HepG2 (cell line): ENCODE data around the gene RAP1A. TPM values are rescaled to one million over a fixed set of nuclear protein-coding genes. Genes with fewer than 3 reads are reported as not detected.

Experiments
- CBX2 ChIP-seq, 2 experiments: fragments of 200-600 bp in 1 of 2; sonication (generic); formaldehyde crosslinking in 1 of 2; IDR thresholded peaks; 2 replicates each; pipeline versions ENCODE4 v1.7.0 to v1.8.1; 2018 to 2022; ENCODE audit warnings: low read depth in 2 of 2, low read length in 1 of 2, mild to moderate bottlenecking in 1 of 2, missing genetic modification reagents in 1 of 2
- EZH2 ChIP-seq: conservative IDR thresholded peaks from 2 replicates; pipeline ENCODE4 v1.6.1; 2012; ENCODE audit warnings: mild to moderate bottlenecking, low read depth, low read length, moderate library complexity
- FOXP1 ChIP-seq, 2 experiments: fragments of 450-650 bp in 1 of 2; IDR thresholded peaks; 2 replicates each; pipeline ENCODE4 v1.6.1; 2017 to 2018; ENCODE audit warnings: antibody characterized with exemption in 1 of 2
- MLLT10 ChIP-seq: sonication (generic); formaldehyde crosslinking; IDR thresholded peaks from 2 replicates; pipeline ENCODE4 v1.4.0; 2020; ENCODE audit warnings: missing genetic modification reagents
- POLR2AphosphoS5 ChIP-seq: IDR thresholded peaks from 2 replicates; pipeline ENCODE4 v1.6.1; 2012; ENCODE audit warnings: low read depth, low read length
- RFX5 ChIP-seq: IDR thresholded peaks from 2 replicates; pipeline ENCODE4 v1.6.1; 2011; ENCODE audit warnings: low read depth, low read length, improper control_type of control experiment
- SSRP1 ChIP-seq: IDR thresholded peaks from 2 replicates; pipeline ENCODE4 v1.6.1; 2016; ENCODE audit warnings: control low read depth
- TGIF2 ChIP-seq: IDR thresholded peaks from 2 replicates; pipeline ENCODE4 v1.6.1; 2016; ENCODE audit warnings: control low read depth, missing compliant biosample characterization
- ZNF3 ChIP-seq: IDR thresholded peaks from 2 replicates; pipeline ENCODE4 v1.7.0; 2017; ENCODE audit warnings: inconsistent platforms
- ZNF337 ChIP-seq: sonication (generic); formaldehyde crosslinking; IDR thresholded peaks from 2 replicates; pipeline ENCODE4 v1.5.1; 2020; ENCODE audit warnings: missing genetic modification reagents, low read depth, mild to moderate bottlenecking, borderline replicate concordance
- polyA plus RNA-seq, 8 experiments: library from polyadenylated mRNA; depleted of rRNA in 3 of 8; stranded (reverse) in 7 of 8; unstranded in 1 of 8; fragments of >200 nt; fragmentation: Illumina TruSeq in 4 of 8; extraction: Trizol in 4 of 8; gene quantifications; 2 replicates each; pipeline versions ENCODE4 v1.2.1 to v1.2.3, GENCODE V29; 2011 to 2016; ENCODE audit warnings: low read depth in 4 of 8, missing spikeins in 1 of 8, mixed read lengths in 1 of 8; ENCODE audit not compliant: insufficient read depth in 1 of 8
- total RNA-seq, 5 experiments: library from RNA; depleted of rRNA; stranded (reverse); fragments of >200 nt; fragmentation: Illumina TruSeq; extraction: Trizol; gene quantifications; 2 replicates each; pipeline ENCODE4 v1.2.3, GENCODE V29; 2016; ENCODE audit warnings: low read depth in 1 of 5
- TF ChIP-seq, protein P1 (sequence below): sonication (generic); formaldehyde crosslinking; IDR thresholded peaks from 2 replicates; pipeline ENCODE4 v1.4.0; 2020; ENCODE audit warnings: low read depth, missing genetic modification reagents
- TF ChIP-seq, protein P2 (sequence below): sonication (generic); formaldehyde crosslinking; IDR thresholded peaks from 2 replicates; pipeline ENCODE4 v1.5.0; 2020; ENCODE audit warnings: missing genetic modification reagents
- TF ChIP-seq, protein P3 (sequence below): sonication (generic); formaldehyde crosslinking; IDR thresholded peaks from one replicate; pipeline ENCODE4 v1.5.1; 2020; ENCODE audit warnings: mild to moderate bottlenecking, missing genetic modification reagents; ENCODE audit errors: not compliant biosample characterization
- TF ChIP-seq, protein P4 (sequence below): IDR thresholded peaks from 2 replicates; pipeline ENCODE4 v1.6.1; 2012; ENCODE audit warnings: inconsistent platforms
- TF ChIP-seq, protein P5 (sequence below): sonication (generic); formaldehyde crosslinking; IDR thresholded peaks from 2 replicates; pipeline ENCODE4 v1.5.0; 2020; ENCODE audit warnings: mild to moderate bottlenecking, low read depth, missing genetic modification reagents, borderline replicate concordance

RAP1A gene
- total and polyA plus RNA-seq, 2 of the 13 experiments (the other 11 are each of a cell fraction or from before 2014, with no cell fraction given) = 19.0 to 20.7 TPM

DNA sequence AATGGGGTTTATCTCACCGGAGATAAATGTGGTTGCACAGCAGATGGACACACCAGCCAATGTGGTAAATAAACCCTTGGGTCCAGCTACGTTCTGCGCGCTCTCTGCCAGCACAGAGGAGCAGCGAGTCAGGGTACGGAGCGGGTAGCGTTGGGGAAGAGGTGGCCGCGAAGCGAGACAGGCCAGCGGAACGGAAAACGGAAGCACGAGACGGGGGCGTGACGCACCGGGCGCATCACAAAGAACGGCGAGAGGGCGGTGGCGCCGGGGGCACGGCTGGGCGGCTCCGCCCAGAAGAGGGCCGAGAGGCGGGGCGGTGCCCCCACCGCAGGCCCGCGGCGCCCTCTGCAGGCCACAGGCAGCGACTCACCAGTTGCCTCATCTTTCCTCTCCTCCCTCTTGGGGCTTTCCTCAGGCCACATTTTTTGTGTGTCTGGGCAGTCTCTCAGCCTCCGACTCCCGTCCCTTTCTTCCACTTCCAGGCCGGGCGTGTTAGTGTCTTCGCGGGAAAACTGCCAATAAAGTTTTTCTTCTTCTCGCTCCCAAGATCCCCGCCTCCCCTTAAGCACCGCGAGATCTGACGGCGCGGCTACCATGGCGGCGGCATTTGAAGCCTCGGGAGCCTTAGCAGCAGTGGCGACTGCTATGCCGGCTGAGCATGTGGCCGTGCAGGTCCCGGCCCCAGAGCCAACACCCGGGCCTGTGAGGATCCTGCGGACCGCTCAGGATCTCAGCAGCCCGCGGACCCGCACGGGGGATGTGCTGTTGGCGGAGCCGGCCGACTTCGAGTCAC is 135.9 kb downstream of the RAP1A start, which contains the start of gene DDX20 (continued):
- TF ChIP-seq EZH2 (no peak), ZNF3 (no peak), SSRP1 (CRISPR knock-in tag) (no peak), POLR2AphosphoS5 (peak; percentile 54), TGIF2 (CRISPR knock-in tag) (peak; percentile 70; the same call in 1 of the 2 replicates), RFX5 (no peak), FOXP1 (IDR thresholded peaks at IDR 0.05) (no peak), FOXP1 (CRISPR knock-in tag; IDR thresholded peaks at IDR 0.05) (no peak), MLLT10 (CRISPR knock-in tag) (no peak), CBX2 (IDR thresholded peaks at IDR 0.05; ENCODE audit: low read depth, low read length) (no peak), CBX2 (CRISPR knock-in tag; IDR thresholded peaks at IDR 0.05; ENCODE audit: low read depth) (no peak), ZNF337 (no peak)
- TF ChIP-seq, protein P1, sequence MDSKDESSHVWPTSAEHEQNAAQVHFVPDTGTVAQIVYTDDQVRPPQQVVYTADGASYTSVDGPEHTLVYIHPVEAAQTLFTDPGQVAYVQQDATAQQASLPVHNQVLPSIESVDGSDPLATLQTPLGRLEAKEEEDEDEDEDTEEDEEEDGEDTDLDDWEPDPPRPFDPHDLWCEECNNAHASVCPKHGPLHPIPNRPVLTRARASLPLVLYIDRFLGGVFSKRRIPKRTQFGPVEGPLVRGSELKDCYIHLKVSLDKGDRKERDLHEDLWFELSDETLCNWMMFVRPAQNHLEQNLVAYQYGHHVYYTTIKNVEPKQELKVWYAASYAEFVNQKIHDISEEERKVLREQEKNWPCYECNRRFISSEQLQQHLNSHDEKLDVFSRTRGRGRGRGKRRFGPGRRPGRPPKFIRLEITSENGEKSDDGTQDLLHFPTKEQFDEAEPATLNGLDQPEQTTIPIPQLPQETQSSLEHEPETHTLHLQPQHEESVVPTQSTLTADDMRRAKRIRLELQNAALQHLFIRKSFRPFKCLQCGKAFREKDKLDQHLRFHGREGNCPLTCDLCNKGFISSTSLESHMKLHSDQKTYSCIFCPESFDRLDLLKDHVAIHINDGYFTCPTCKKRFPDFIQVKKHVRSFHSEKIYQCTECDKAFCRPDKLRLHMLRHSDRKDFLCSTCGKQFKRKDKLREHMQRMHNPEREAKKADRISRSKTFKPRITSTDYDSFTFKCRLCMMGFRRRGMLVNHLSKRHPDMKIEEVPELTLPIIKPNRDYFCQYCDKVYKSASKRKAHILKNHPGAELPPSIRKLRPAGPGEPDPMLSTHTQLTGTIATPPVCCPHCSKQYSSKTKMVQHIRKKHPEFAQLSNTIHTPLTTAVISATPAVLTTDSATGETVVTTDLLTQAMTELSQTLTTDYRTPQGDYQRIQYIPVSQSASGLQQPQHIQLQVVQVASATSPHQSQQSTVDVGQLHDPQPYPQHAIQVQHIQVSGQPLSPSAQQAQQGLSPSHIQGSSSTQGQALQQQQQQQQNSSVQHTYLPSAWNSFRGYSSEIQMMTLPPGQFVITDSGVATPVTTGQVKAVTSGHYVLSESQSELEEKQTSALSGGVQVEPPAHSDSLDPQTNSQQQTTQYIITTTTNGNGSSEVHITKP = peak; percentile 56; the same call in 1 of the 2 replicates
- TF ChIP-seq, protein P2, sequence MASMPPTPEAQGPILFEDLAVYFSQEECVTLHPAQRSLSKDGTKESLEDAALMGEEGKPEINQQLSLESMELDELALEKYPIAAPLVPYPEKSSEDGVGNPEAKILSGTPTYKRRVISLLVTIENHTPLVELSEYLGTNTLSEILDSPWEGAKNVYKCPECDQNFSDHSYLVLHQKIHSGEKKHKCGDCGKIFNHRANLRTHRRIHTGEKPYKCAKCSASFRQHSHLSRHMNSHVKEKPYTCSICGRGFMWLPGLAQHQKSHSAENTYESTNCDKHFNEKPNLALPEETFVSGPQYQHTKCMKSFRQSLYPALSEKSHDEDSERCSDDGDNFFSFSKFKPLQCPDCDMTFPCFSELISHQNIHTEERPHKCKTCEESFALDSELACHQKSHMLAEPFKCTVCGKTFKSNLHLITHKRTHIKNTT (CRISPR knock-in tag) = no peak
- TF ChIP-seq, protein P3, sequence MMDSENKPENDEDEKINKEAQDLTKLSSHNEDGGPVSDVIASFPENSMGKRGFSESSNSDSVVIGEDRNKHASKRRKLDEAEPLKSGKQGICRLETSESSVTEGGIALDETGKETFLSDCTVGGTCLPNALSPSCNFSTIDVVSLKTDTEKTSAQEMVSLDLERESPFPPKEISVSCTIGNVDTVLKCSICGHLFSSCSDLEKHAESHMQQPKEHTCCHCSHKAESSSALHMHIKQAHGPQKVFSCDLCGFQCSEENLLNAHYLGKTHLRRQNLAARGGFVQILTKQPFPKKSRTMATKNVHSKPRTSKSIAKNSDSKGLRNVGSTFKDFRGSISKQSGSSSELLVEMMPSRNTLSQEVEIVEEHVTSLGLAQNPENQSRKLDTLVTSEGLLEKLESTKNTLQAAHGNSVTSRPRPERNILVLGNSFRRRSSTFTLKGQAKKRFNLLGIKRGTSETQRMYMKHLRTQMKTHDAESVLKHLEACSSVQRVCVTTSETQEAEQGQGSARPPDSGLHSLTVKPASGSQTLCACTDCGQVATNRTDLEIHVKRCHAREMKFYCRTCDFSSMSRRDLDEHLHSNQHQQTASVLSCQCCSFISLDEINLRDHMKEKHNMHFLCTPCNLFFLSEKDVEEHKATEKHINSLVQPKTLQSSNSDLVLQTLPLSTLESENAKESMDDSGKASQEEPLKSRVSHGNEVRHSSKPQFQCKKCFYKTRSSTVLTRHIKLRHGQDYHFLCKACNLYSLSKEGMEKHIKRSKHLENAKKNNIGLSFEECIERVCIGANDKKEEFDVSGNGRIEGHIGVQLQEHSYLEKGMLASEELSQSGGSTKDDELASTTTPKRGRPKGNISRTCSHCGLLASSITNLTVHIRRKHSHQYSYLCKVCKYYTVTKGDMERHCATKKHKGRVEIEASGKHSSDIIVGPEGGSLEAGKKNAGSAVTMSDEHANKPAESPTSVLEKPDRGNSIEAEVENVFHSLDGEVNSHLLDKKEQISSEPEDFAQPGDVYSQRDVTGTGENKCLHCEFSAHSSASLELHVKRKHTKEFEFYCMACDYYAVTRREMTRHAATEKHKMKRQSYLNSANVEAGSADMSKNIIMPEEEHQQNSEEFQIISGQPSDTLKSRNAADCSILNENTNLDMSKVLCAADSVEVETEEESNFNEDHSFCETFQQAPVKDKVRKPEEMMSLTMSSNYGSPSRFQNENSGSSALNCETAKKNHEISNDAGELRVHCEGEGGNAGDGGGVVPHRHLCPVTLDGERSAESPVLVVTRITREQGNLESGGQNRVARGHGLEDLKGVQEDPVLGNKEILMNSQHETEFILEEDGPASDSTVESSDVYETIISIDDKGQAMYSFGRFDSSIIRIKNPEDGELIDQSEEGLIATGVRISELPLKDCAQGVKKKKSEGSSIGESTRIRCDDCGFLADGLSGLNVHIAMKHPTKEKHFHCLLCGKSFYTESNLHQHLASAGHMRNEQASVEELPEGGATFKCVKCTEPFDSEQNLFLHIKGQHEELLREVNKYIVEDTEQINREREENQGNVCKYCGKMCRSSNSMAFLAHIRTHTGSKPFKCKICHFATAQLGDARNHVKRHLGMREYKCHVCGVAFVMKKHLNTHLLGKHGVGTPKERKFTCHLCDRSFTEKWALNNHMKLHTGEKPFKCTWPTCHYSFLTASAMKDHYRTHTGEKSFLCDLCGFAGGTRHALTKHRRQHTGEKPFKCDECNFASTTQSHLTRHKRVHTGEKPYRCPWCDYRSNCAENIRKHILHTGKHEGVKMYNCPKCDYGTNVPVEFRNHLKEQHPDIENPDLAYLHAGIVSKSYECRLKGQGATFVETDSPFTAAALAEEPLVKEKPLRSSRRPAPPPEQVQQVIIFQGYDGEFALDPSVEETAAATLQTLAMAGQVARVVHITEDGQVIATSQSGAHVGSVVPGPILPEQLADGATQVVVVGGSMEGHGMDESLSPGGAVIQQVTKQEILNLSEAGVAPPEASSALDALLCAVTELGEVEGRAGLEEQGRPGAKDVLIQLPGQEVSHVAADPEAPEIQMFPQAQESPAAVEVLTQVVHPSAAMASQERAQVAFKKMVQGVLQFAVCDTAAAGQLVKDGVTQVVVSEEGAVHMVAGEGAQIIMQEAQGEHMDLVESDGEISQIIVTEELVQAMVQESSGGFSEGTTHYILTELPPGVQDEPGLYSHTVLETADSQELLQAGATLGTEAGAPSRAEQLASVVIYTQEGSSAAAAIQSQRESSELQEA (CRISPR knock-in tag) = no peak
- TF ChIP-seq, protein P4, sequence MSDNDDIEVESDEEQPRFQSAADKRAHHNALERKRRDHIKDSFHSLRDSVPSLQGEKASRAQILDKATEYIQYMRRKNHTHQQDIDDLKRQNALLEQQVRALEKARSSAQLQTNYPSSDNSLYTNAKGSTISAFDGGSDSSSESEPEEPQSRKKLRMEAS = peak; percentile 87
- TF ChIP-seq, protein P5, sequence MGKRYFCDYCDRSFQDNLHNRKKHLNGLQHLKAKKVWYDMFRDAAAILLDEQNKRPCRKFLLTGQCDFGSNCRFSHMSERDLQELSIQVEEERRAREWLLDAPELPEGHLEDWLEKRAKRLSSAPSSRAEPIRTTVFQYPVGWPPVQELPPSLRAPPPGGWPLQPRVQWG (CRISPR knock-in tag) = no peak
